Measurements from ENCODE around the gene CDH6.

CDH6 gene

DNA sequence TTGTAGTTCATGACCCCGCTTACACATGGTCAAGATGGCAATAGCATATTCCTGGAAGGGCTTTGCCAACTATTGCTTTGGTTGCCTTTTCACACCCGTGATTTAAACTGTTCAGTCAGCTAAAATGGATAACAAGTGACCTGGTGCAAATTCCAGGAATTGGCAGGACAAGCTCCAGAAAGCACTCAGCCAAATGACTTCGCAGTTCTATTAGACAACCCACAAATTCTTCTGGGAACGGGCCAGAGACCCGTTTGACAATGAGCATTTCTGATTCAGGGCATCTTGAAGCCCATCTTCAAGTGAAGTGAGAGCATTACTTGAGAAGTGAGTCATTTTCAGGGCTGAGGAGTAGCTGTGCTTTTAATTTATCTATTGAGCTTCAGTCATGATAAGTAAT lies 173.5 kb downstream of the CDH6 start:
- no peak for DNase-seq (ENCODE audit: low read depth in 1 of 2, low spot score in 1 of 2)

DNA sequence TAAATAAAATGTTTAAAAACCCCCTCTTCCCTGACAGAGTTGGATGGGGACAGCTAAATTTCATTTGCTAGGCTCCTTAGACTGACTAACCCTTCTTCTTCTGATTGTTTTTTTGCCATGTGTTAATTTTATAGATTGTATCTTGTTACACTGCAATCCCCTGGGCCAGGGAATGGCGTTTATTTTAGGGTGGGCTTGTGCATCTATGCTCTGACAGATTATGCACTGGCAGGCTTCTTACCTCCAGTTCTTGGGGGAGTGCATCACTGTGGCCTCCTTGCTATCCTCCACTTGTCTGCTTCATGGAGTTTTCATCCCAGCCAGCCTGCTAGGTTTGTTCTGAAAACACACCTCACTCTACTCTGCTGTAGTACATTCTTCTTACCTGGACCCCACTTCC lies 178.6 kb downstream of the CDH6 start:
- no peak for DNase-seq (ENCODE audit: low read depth in 1 of 2, low spot score in 1 of 2)

DNA sequence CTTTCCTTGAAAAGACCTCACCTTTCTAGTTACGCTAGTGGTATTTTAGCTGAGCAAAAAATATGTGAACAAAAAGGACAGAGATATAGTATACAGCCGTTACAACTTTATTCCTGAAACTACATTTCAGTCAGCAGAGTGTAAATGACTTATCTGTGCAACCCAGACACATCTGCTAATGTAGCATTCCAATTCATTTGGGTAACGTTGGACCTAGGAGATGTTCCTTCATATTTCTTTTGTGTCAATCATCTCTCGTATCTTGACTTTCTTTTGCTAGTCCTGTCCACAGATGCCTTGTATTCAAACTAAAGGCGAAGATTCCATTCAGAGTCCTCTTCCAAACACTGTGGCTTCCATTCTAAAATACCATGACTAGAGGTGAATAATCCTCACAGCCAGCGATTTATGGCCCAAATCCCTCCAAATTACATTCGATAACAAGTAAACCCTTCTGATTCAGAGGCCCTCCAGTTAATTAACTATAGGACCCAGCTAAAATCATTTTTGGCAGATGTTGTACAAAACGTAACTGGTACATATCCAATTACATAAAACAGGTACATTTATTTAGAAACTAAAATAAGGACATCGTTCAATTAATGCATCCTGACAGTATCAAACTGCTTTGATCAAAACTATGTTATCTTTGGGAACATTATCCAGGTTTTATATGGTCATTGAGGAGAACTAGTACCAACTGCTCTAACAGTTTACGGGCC lies 182.7 kb downstream of the CDH6 start:
- DNase-seq (ENCODE audit: low read depth in 1 of 2, low spot score in 1 of 2): no peak

DNA sequence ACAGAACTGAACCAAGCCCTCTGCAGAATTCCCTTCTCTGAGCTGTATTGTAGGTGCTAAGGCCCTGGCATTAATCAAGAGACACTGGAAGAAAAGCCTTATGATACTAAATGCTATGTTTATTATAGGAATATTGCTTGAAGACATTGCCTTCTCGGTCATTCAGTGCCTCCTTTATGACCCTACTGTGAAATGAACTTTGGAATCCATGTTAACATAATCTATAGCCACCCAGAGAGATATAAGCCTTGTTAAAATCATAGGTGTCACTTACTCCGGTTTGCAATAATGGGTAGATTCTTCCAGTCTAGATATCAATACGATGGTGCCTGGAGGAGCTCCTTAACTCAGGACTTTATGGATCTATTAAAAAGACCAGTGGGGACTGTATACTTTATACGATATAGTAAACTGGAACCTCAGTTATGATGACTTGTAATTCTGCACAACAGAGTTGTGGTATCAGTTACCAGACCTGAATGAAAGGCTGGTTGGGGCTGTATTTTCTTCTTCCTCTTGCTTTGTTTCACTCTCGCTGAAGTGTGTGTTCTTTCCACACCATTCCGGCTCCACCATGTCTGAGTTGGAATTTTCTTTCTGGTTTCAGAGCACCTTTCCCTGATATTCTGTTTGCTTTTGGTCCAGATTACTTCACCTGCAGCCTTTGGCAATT lies 183.9 kb downstream of the CDH6 start:
- no peak for DNase-seq (ENCODE audit: low read depth in 1 of 2, low spot score in 1 of 2)

DNA sequence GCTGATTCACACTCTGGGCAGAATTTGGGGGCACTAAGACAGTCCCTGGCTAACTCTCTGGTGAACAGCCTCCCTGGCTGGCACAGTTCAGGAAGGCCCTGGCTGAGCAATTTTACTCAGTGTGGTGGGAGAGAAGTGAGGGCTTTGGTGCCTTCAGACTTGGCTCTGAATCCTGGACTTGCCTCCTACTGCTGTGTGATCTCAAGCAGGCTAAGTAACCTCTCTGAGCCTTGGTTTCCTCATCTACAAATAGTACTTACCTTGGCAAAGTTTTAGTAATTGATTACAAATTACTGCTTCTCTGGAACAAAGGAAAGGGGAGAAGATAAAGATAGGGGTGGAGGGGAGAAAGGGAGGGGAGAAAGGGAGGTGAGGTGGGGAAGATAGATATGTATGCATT lies 184.7 kb downstream of the CDH6 start:
- DNase-seq (ENCODE audit: low read depth in 1 of 2, low spot score in 1 of 2): no peak
